GM23338 (cell line): ENCODE measurements around the gene ARHGAP42. TPM values are rescaled to one million over a fixed set of nuclear protein-coding genes. Genes with fewer than 3 reads are reported as not detected.

Experiments
- ATAC-seq: fragments of 200-7000 bp; cut with Tn5 transposase; 3 replicates; pipeline ENCODE4 v1.9.1; 2020
- DNase-seq: peaks from one replicate; pipeline ENCODE4 v3.0.0-alpha.2; 2015; ENCODE audit warnings: low spot score
- H2AFZ ChIP-seq: fragments of 200-600 bp; sonication (generic); 2 replicates; pipeline ENCODE4 v1.8.0; 2016; ENCODE audit warnings: antibody characterized with exemption, mild to moderate bottlenecking, moderate library complexity
- H3F3A ChIP-seq: fragments of 200-600 bp; sonication (generic); replicated peaks from 2 replicates; pipeline ENCODE4 v1.8.0; 2017; ENCODE audit warnings: antibody characterized with exemption, mixed run types, low read depth
- H3K27ac ChIP-seq: fragments of 200-600 bp; sonication (generic); 2 replicates; pipeline ENCODE4 v1.6.1; 2016; ENCODE audit warnings: low read depth
- H3K27me3 ChIP-seq: fragments of 200-600 bp; sonication (generic); 2 replicates; pipeline ENCODE4 v1.8.0; 2016; ENCODE audit warnings: mild to moderate bottlenecking, mixed run types, moderate library complexity; ENCODE audit not compliant: insufficient read depth
- H3K36me3 ChIP-seq: fragments of 200-600 bp; sonication (generic); 2 replicates; pipeline ENCODE4 v1.8.0; 2016; ENCODE audit warnings: mild to moderate bottlenecking; ENCODE audit not compliant: insufficient read depth
- H3K4me1 ChIP-seq: fragments of 200-600 bp; sonication (generic); 2 replicates; pipeline ENCODE4 v1.8.0; 2016; ENCODE audit warnings: mild to moderate bottlenecking, moderate library complexity; ENCODE audit not compliant: insufficient read depth
- H3K4me2 ChIP-seq: fragments of 200-600 bp; sonication (generic); 2 replicates; pipeline ENCODE4 v1.7.1; 2017; ENCODE audit warnings: mixed run types
- H3K4me3 ChIP-seq: fragments of 200-600 bp; sonication (generic); 2 replicates; pipeline ENCODE4 v1.6.1; 2016; ENCODE audit warnings: mixed run types
- H3K79me2 ChIP-seq: fragments of 200-600 bp; sonication (generic); replicated peaks from 2 replicates; pipeline ENCODE4 v1.8.0; 2017; ENCODE audit warnings: mild to moderate bottlenecking; ENCODE audit not compliant: insufficient read depth
- H3K9me2 ChIP-seq: fragments of 200-600 bp; sonication (generic); 2 replicates; pipeline ENCODE4 v1.8.0; 2017; ENCODE audit not compliant: insufficient read depth
- H4K20me1 ChIP-seq: fragments of 200-600 bp; sonication (generic); replicated peaks from 2 replicates; pipeline ENCODE4 v1.8.0; 2017; ENCODE audit warnings: mild to moderate bottlenecking; ENCODE audit not compliant: insufficient read depth
- H3K27ac Mint-ChIP-seq: 2 replicates; pipeline ENCODE4 v1.8.0; 2020; ENCODE audit warnings: inconsistent platforms, mild to moderate bottlenecking, moderate library complexity, mixed read lengths
- H3K27me3 Mint-ChIP-seq: 3 replicates; pipeline ENCODE4 v1.8.0; 2022; ENCODE audit warnings: low read depth, mild to moderate bottlenecking, moderate library complexity, mixed read lengths, inconsistent platforms; ENCODE audit not compliant: insufficient read depth, poor library complexity
- H3K36me3 Mint-ChIP-seq: 3 replicates; pipeline ENCODE4 v1.8.0; 2021; ENCODE audit warnings: low read depth, mild to moderate bottlenecking, inconsistent platforms, moderate library complexity, mixed read lengths
- H3K4me1 Mint-ChIP-seq: 3 replicates; pipeline ENCODE4 v1.8.0; 2020; ENCODE audit warnings: mild to moderate bottlenecking, inconsistent platforms, mixed read lengths
- H3K4me3 Mint-ChIP-seq: 3 replicates; pipeline ENCODE4 v1.8.0; 2021; ENCODE audit warnings: moderate library complexity, mild to moderate bottlenecking, inconsistent platforms, mixed read lengths
- H3K9me3 Mint-ChIP-seq: 3 replicates; pipeline ENCODE4 v1.8.0; 2020; ENCODE audit warnings: moderate library complexity, mild to moderate bottlenecking, inconsistent platforms, mixed read lengths
- CREB1 ChIP-seq: fragments of 250-450 bp; sonication (Bioruptor Pico); IDR thresholded peaks from 2 replicates; pipeline ENCODE4 v1.5.0; 2020; ENCODE audit warnings: low read depth, mild to moderate bottlenecking, moderate library complexity
- EZH2 ChIP-seq: fragments of 200-600 bp; sonication (generic); IDR thresholded peaks from one replicate; pipeline ENCODE4 v1.8.0; 2017; ENCODE audit warnings: antibody characterized with exemption, mild to moderate bottlenecking, low read depth; ENCODE audit not compliant: unreplicated experiment
- EZH2phosphoT487 ChIP-seq: fragments of 200-600 bp; sonication (generic); IDR thresholded peaks from one replicate; pipeline ENCODE4 v1.8.1; 2018; ENCODE audit warnings: antibody characterized with exemption; ENCODE audit not compliant: unreplicated experiment
- JUNB ChIP-seq: IDR thresholded peaks from one replicate; pipeline ENCODE4 v1.6.1; 2016; ENCODE audit warnings: antibody characterized with exemption; ENCODE audit not compliant: unreplicated experiment
- NANOG ChIP-seq: IDR thresholded peaks from 2 replicates; pipeline ENCODE4 v1.6.1; 2016; ENCODE audit warnings: antibody characterized with exemption, borderline replicate concordance
- POLR2AphosphoS5 ChIP-seq: IDR thresholded peaks from 2 replicates; pipeline ENCODE4 v1.6.1; 2016; ENCODE audit warnings: antibody characterized with exemption, low read depth
- STAT1 ChIP-seq: IDR thresholded peaks from one replicate; pipeline ENCODE4 v1.6.1; 2016; ENCODE audit warnings: antibody characterized with exemption; ENCODE audit not compliant: unreplicated experiment
- ZNF114 ChIP-seq: fragments of 250-450 bp; sonication (Bioruptor Pico); IDR thresholded peaks from 2 replicates; pipeline ENCODE4 v1.5.0; 2020; ENCODE audit warnings: mild to moderate bottlenecking, moderate library complexity
- ZNF331 ChIP-seq: fragments of 250-450 bp; sonication (Bioruptor Pico); IDR thresholded peaks from 2 replicates; pipeline ENCODE4 v1.5.0; 2020; ENCODE audit warnings: low read depth, mild to moderate bottlenecking, moderate library complexity
- polyA plus RNA-seq: library from polyadenylated mRNA; unstranded; fragments of >200 nt; fragmentation: Nextera tagmentation; extraction: Ambion mirVana; gene quantifications from 2 replicates; pipeline ENCODE4 v1.2.1, GENCODE V29; 2016
- total RNA-seq: library from RNA; depleted of rRNA; stranded (reverse); fragments of >200 nt; shearing (Covaris generic); gene quantifications from 2 replicates; pipeline ENCODE4 v1.2.3, GENCODE V29; 2014
- TF ChIP-seq, protein P1 (sequence below): IDR thresholded peaks from one replicate; pipeline ENCODE4 v1.6.1; 2018; ENCODE audit warnings: antibody characterized with exemption; ENCODE audit not compliant: unreplicated experiment
- TF ChIP-seq, protein P2 (sequence below), 2 experiments: fragments of 200-600 bp in 1 of 2; sonication (generic) in 1 of 2; conservative IDR thresholded peaks; 2 replicates each; pipeline versions ENCODE4 v1.5.1 to v1.6.1; 2016 to 2017; ENCODE audit warnings: antibody characterized with exemption in 2 of 2, low read depth in 2 of 2, mild to moderate bottlenecking in 2 of 2, moderate library complexity in 1 of 2
- TF ChIP-seq, protein P3 (sequence below): IDR thresholded peaks from 2 replicates; pipeline ENCODE4 v1.6.1; 2016; ENCODE audit warnings: antibody characterized with exemption
- TF ChIP-seq, protein P4 (sequence below): fragments of 250-450 bp; sonication (Bioruptor Pico); IDR thresholded peaks from 2 replicates; pipeline ENCODE4 v1.5.0; 2020; ENCODE audit warnings: mild to moderate bottlenecking, moderate library complexity

Gene ARHGAP42
- total and polyA plus RNA-seq, 2 experiments from 2014 or later: 23.7 to 35.7 TPM

DNA sequence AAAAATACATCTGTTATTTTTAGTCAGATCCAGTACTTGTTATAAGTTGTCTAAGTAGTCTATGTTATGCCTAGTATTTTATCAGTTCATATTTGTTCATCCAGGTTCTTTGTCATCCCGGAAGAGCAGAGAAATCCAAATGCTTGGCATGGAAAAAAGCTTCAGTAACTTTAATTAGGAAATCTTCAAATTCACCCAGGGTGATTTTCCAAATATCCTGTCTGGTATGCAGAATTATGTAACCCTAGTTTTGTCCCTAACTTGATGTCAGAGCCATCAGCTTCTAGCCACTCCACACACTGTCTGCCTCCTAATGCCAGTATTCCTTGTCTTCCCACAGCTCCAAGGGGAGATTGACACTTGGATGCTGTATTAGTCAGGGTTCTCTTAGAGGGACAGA is 216.2 kb downstream of the ARHGAP42 start:
- no peaks in the 10 kb centered on the region for H3K79me2 ChIP-seq

More for the DNA sequence above, 216.2 kb downstream of the ARHGAP42 start:
- peaks cover 4% of the 10 kb centered on the region for H3K9me2 ChIP-seq
- H3K4me2 ChIP-seq: no peak overlapping the region
- no peak overlapping the region for H3K27ac Mint-ChIP-seq
- H3K36me3 ChIP-seq: no peaks in the 10 kb centered on the region
- TF ChIP-seq, protein P1, sequence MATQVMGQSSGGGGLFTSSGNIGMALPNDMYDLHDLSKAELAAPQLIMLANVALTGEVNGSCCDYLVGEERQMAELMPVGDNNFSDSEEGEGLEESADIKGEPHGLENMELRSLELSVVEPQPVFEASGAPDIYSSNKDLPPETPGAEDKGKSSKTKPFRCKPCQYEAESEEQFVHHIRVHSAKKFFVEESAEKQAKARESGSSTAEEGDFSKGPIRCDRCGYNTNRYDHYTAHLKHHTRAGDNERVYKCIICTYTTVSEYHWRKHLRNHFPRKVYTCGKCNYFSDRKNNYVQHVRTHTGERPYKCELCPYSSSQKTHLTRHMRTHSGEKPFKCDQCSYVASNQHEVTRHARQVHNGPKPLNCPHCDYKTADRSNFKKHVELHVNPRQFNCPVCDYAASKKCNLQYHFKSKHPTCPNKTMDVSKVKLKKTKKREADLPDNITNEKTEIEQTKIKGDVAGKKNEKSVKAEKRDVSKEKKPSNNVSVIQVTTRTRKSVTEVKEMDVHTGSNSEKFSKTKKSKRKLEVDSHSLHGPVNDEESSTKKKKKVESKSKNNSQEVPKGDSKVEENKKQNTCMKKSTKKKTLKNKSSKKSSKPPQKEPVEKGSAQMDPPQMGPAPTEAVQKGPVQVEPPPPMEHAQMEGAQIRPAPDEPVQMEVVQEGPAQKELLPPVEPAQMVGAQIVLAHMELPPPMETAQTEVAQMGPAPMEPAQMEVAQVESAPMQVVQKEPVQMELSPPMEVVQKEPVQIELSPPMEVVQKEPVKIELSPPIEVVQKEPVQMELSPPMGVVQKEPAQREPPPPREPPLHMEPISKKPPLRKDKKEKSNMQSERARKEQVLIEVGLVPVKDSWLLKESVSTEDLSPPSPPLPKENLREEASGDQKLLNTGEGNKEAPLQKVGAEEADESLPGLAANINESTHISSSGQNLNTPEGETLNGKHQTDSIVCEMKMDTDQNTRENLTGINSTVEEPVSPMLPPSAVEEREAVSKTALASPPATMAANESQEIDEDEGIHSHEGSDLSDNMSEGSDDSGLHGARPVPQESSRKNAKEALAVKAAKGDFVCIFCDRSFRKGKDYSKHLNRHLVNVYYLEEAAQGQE: no peak
- TF ChIP-seq, protein P2, sequence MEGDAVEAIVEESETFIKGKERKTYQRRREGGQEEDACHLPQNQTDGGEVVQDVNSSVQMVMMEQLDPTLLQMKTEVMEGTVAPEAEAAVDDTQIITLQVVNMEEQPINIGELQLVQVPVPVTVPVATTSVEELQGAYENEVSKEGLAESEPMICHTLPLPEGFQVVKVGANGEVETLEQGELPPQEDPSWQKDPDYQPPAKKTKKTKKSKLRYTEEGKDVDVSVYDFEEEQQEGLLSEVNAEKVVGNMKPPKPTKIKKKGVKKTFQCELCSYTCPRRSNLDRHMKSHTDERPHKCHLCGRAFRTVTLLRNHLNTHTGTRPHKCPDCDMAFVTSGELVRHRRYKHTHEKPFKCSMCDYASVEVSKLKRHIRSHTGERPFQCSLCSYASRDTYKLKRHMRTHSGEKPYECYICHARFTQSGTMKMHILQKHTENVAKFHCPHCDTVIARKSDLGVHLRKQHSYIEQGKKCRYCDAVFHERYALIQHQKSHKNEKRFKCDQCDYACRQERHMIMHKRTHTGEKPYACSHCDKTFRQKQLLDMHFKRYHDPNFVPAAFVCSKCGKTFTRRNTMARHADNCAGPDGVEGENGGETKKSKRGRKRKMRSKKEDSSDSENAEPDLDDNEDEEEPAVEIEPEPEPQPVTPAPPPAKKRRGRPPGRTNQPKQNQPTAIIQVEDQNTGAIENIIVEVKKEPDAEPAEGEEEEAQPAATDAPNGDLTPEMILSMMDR (conservative IDR thresholded peaks at IDR 0.05; ENCODE audit: low read depth in 2 of 2): no peak
- TF ChIP-seq POLR2AphosphoS5: no peak
- TF ChIP-seq, protein P3, sequence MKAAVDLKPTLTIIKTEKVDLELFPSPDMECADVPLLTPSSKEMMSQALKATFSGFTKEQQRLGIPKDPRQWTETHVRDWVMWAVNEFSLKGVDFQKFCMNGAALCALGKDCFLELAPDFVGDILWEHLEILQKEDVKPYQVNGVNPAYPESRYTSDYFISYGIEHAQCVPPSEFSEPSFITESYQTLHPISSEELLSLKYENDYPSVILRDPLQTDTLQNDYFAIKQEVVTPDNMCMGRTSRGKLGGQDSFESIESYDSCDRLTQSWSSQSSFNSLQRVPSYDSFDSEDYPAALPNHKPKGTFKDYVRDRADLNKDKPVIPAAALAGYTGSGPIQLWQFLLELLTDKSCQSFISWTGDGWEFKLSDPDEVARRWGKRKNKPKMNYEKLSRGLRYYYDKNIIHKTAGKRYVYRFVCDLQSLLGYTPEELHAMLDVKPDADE: no peak
- no peak for TF ChIP-seq STAT1
- no peak for TF ChIP-seq ZNF114 (CRISPR knock-in tag)
- TF ChIP-seq, protein P4, sequence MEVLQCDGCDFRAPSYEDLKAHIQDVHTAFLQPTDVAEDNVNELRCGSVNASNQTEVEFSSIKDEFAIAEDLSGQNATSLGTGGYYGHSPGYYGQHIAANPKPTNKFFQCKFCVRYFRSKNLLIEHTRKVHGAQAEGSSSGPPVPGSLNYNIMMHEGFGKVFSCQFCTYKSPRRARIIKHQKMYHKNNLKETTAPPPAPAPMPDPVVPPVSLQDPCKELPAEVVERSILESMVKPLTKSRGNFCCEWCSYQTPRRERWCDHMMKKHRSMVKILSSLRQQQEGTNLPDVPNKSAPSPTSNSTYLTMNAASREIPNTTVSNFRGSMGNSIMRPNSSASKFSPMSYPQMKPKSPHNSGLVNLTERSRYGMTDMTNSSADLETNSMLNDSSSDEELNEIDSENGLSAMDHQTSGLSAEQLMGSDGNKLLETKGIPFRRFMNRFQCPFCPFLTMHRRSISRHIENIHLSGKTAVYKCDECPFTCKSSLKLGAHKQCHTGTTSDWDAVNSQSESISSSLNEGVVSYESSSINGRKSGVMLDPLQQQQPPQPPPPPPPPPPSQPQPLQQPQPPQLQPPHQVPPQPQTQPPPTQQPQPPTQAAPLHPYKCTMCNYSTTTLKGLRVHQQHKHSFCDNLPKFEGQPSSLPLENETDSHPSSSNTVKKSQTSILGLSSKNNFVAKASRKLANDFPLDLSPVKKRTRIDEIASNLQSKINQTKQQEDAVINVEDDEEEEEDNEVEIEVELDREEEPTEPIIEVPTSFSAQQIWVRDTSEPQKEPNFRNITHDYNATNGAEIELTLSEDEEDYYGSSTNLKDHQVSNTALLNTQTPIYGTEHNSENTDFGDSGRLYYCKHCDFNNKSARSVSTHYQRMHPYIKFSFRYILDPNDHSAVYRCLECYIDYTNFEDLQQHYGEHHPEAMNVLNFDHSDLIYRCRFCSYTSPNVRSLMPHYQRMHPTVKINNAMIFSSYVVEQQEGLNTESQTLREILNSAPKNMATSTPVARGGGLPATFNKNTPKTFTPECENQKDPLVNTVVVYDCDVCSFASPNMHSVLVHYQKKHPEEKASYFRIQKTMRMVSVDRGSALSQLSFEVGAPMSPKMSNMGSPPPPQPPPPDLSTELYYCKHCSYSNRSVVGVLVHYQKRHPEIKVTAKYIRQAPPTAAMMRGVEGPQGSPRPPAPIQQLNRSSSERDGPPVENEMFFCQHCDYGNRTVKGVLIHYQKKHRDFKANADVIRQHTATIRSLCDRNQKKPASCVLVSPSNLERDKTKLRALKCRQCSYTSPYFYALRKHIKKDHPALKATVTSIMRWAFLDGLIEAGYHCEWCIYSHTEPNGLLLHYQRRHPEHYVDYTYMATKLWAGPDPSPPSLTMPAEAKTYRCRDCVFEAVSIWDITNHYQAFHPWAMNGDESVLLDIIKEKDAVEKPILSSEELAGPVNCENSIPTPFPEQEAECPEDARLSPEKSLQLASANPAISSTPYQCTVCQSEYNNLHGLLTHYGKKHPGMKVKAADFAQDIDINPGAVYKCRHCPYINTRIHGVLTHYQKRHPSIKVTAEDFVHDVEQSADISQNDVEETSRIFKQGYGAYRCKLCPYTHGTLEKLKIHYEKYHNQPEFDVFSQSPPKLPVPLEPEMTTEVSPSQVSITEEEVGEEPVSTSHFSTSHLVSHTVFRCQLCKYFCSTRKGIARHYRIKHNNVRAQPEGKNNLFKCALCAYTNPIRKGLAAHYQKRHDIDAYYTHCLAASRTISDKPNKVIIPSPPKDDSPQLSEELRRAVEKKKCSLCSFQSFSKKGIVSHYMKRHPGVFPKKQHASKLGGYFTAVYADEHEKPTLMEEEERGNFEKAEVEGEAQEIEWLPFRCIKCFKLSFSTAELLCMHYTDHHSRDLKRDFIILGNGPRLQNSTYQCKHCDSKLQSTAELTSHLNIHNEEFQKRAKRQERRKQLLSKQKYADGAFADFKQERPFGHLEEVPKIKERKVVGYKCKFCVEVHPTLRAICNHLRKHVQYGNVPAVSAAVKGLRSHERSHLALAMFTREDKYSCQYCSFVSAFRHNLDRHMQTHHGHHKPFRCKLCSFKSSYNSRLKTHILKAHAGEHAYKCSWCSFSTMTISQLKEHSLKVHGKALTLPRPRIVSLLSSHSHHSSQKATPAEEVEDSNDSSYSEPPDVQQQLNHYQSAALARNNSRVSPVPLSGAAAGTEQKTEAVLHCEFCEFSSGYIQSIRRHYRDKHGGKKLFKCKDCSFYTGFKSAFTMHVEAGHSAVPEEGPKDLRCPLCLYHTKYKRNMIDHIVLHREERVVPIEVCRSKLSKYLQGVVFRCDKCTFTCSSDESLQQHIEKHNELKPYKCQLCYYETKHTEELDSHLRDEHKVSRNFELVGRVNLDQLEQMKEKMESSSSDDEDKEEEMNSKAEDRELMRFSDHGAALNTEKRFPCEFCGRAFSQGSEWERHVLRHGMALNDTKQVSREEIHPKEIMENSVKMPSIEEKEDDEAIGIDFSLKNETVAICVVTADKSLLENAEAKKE (CRISPR knock-in tag): no peak
- TF ChIP-seq ZNF331: no peak
- no peak for TF ChIP-seq NANOG
- TF ChIP-seq JUNB: no peak
- no peak for TF ChIP-seq EZH2phosphoT487
- no peak for TF ChIP-seq CREB1
- no peak for TF ChIP-seq EZH2
- no peaks in the 10 kb centered on the region for H3K27me3 ChIP-seq
- no peak overlapping the region for H3K27ac ChIP-seq
- no peaks in the 10 kb centered on the region; the same call in 2 of the 3 replicates for H3K9me3 Mint-ChIP-seq
- no peaks in the 10 kb centered on the region for H3F3A ChIP-seq
- H3K4me1 ChIP-seq: no peaks in the 10 kb centered on the region
- no peak overlapping the region for H3K4me3 Mint-ChIP-seq
- no peak for ATAC-seq
- H3K4me1 Mint-ChIP-seq: peaks cover 2% of the 10 kb centered on the region; the same call in 1 of the 3 replicates
- no peak overlapping the region for H3K4me3 ChIP-seq
- H2AFZ ChIP-seq: no peak overlapping the region
- H3K36me3 Mint-ChIP-seq: no peaks in the 10 kb centered on the region; the same call in 2 of the 3 replicates
- peaks cover 3% of the 10 kb centered on the region for H3K27me3 Mint-ChIP-seq
- DNase-seq: no peak
- H4K20me1 ChIP-seq: no peaks in the 10 kb centered on the region
